ENCODE data around the gene GOT1. TPM values are rescaled to one million over a fixed set of nuclear protein-coding genes. Genes with fewer than 3 reads are reported as not detected.

GOT1 gene
- total RNA-seq, 4 donors from 2014 or later: 18.4 to 35.0 (median 22.6) TPM

- no peaks in the 10 kb centered on the region for H3K9me3 ChIP-seq
- no peak overlapping the region for H3K4me3 ChIP-seq
- no peak for TF ChIP-seq POLR2A (IDR thresholded peaks at IDR 0.05)
- no peak for TF ChIP-seq CTCF (IDR thresholded peaks at IDR 0.05)
- no peak for DNase-seq
- H3K27me3 ChIP-seq: no peaks in the 10 kb centered on the region
- intact Hi-C loops (cut with DNase I; ENCODE audit: low total_unique reads): no loop called here
- no peaks in the 10 kb centered on the region for H3K36me3 ChIP-seq
- H3K4me1 ChIP-seq: no peaks in the 10 kb centered on the region
- H3K27ac ChIP-seq: no peak overlapping the region
Measured at GRCh38 chr10:99374526-99374925, 55.9 kb downstream of the GOT1 start.

GRCh38 chr10:99372546-99373271 is 57.7 kb downstream of the GOT1 start:
- intact Hi-C loops (cut with DNase I; ENCODE audit: low total_unique reads): no loop called here
- Histone ChIP-seq H3K27me3 (no peaks in the 10 kb centered on the region), H3K36me3 (no peaks in the 10 kb centered on the region), H3K27ac (no peak overlapping the region), H3K9me3 (no peaks in the 10 kb centered on the region), H3K4me1 (no peaks in the 10 kb centered on the region), H3K4me3 (no peak overlapping the region)
- DNase-seq: no peak
- TF ChIP-seq CTCF (IDR thresholded peaks at IDR 0.05) (no peak), POLR2A (IDR thresholded peaks at IDR 0.05) (no peak)

- intact Hi-C loops (cut with DNase I; ENCODE audit: low total_unique reads): no loop called here
- no peaks in the 10 kb centered on the region for H3K4me1 ChIP-seq
Measured at GRCh38 chr10:99370993-99371392, 59.4 kb downstream of the GOT1 start.

GRCh38 chr10:99369551-99369950 is 60.9 kb downstream of the GOT1 start:
- no peak for TF ChIP-seq POLR2A (IDR thresholded peaks at IDR 0.05)
- TF ChIP-seq CTCF (IDR thresholded peaks at IDR 0.05): no peak
- Histone ChIP-seq H3K27ac (no peak overlapping the region), H3K9me3 (no peaks in the 10 kb centered on the region), H3K36me3 (no peaks in the 10 kb centered on the region), H3K27me3 (no peaks in the 10 kb centered on the region), H3K4me1 (no peaks in the 10 kb centered on the region), H3K4me3 (no peak overlapping the region)
- intact Hi-C loops (cut with DNase I; ENCODE audit: low total_unique reads): no loop called here
- no peak for DNase-seq

More at GRCh38 chr10:99370993-99371392, 59.4 kb downstream of the GOT1 start:
- DNase-seq: no peak
- no peak for TF ChIP-seq POLR2A (IDR thresholded peaks at IDR 0.05)
- TF ChIP-seq CTCF (IDR thresholded peaks at IDR 0.05): peak in 1 of 4 experiments; percentile 13
- H3K4me3 ChIP-seq: no peak overlapping the region
- H3K9me3 ChIP-seq: no peaks in the 10 kb centered on the region
- no peak overlapping the region for H3K27ac ChIP-seq
- H3K36me3 ChIP-seq: no peaks in the 10 kb centered on the region
- no peaks in the 10 kb centered on the region for H3K27me3 ChIP-seq

GRCh38 chr10:99369126-99369525 is 61.3 kb downstream of the GOT1 start:
- TF ChIP-seq CTCF (IDR thresholded peaks at IDR 0.05) (no peak), POLR2A (IDR thresholded peaks at IDR 0.05) (no peak)
- intact Hi-C loops (cut with DNase I; ENCODE audit: low total_unique reads): no loop called here
- Histone ChIP-seq H3K27ac (no peak overlapping the region), H3K4me1 (no peaks in the 10 kb centered on the region), H3K27me3 (no peaks in the 10 kb centered on the region), H3K4me3 (no peak overlapping the region), H3K36me3 (no peaks in the 10 kb centered on the region), H3K9me3 (no peaks in the 10 kb centered on the region)
- no peak for DNase-seq

Measured in uterus (tissue), 4 donors.